Measurements from ENCODE around the gene SPDYE4. TPM values are rescaled to one million over a fixed set of nuclear protein-coding genes. Genes with fewer than 3 reads are reported as not detected.

The SPDYE4 gene
- total and polyA plus RNA-seq, 2 experiments from 2014 or later, result not detected

DNA sequence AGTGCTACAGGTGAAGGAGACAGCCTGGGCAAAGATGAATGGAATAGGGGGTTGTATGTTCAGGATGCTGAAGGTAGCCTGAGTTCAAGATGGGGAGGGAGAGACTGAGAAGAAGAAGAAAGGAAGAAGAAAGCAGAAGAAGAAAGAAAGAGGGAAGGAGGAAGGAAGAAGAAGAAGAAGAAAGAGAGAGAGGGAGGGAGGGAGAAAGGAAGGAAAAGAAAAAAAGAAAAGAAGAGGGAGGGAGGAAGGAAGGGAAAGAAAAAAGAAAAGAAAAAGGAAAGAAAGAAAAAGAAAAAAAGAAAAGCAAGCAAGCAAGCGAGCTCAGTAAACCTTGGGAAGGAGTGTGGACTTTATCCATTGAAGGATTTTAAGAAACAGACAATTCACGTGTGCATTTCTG lies 21.6 kb downstream of the SPDYE4 start:
- peaks cover 13% of the 10 kb centered on the region for H3K4me1 ChIP-seq (ENCODE audit: low read depth)
- no peak overlapping the region for H3K27ac ChIP-seq
- H3K36me3 ChIP-seq, result no peaks in the 10 kb centered on the region
- DNase-seq (ENCODE audit: low read depth in 1 of 2, low spot score in 1 of 2), result no peak
- no peaks in the 10 kb centered on the region for H3K9me3 ChIP-seq (ENCODE audit: low read depth)
- TF ChIP-seq, protein P1, sequence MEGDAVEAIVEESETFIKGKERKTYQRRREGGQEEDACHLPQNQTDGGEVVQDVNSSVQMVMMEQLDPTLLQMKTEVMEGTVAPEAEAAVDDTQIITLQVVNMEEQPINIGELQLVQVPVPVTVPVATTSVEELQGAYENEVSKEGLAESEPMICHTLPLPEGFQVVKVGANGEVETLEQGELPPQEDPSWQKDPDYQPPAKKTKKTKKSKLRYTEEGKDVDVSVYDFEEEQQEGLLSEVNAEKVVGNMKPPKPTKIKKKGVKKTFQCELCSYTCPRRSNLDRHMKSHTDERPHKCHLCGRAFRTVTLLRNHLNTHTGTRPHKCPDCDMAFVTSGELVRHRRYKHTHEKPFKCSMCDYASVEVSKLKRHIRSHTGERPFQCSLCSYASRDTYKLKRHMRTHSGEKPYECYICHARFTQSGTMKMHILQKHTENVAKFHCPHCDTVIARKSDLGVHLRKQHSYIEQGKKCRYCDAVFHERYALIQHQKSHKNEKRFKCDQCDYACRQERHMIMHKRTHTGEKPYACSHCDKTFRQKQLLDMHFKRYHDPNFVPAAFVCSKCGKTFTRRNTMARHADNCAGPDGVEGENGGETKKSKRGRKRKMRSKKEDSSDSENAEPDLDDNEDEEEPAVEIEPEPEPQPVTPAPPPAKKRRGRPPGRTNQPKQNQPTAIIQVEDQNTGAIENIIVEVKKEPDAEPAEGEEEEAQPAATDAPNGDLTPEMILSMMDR (IDR thresholded peaks at IDR 0.05; ENCODE audit: low read depth, low read length), result no peak
- no peak overlapping the region for H3K4me3 ChIP-seq
- no peaks in the 10 kb centered on the region for H3K27me3 ChIP-seq

DNA sequence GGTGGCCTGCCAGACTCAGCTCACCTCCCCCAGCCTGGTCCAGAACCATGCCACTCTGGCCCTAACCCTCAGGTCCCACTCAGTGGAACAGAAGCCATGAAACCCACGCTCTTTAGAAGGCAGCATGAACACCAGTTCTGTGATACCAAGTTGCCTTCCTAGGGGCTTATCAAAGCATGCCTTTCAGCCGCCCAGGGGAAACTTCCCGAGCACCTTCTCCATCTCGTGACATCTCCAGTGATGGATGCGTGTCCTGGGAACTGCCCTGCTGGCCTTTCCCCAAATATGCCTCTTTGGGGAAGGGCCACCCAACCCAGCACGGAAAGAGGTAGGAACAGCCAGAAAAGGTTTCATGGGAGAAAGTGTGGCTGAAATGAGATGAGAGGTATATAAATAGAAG lies 22.0 kb downstream of the SPDYE4 start:
- Histone ChIP-seq H3K27me3 (no peaks in the 10 kb centered on the region), H3K4me3 (no peak overlapping the region), H3K36me3 (no peaks in the 10 kb centered on the region), H3K27ac (peak overlapping the region; percentile 55), H3K4me1 (ENCODE audit: low read depth) (peaks cover 13% of the 10 kb centered on the region), H3K9me3 (ENCODE audit: low read depth) (no peaks in the 10 kb centered on the region)
- DNase-seq (ENCODE audit: low read depth in 1 of 2, low spot score in 1 of 2), result no peak
- TF ChIP-seq, protein P1 (IDR thresholded peaks at IDR 0.05; ENCODE audit: low read depth, low read length), result no peak

DNA sequence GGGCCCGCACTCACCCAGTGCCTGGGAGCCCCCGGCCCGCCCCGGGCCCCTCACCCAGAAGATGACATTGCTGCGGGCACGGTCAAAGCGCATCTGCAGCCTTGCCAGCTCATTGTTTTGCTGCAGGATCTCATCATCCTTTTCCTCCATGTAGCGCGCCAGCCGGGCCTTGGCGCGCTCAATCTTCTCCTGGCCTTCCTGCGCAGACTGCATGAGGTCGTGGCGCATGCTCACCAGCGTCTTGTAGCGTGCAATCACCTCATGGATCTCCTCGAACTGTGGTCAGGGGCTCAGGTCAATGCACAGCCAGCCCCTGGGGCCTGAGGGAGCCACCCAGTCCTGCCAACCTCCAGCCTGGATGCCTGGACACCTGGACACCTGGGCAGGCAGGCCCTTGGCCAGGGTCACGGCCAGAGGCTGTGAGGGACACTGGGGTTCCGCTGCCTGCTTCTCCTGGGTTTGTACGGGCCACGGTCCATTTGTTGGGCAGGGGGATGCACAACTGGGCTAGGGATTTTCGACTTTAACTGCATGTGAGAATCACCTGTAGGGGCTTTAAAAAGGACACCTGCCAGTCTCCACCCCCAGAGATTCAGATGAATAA lies 22.9 kb downstream of the SPDYE4 start:
- H3K9me3 ChIP-seq (ENCODE audit: low read depth), result no peaks in the 10 kb centered on the region
- no peak overlapping the region for H3K27ac ChIP-seq
- no peak overlapping the region for H3K4me3 ChIP-seq
- no peaks in the 10 kb centered on the region for H3K27me3 ChIP-seq
- no peak for DNase-seq (ENCODE audit: low read depth in 1 of 2, low spot score in 1 of 2)
- H3K4me1 ChIP-seq (ENCODE audit: low read depth), result peaks cover 13% of the 10 kb centered on the region
- TF ChIP-seq, protein P1 (IDR thresholded peaks at IDR 0.05; ENCODE audit: low read depth, low read length), result no peak
- H3K36me3 ChIP-seq, result no peaks in the 10 kb centered on the region

DNA sequence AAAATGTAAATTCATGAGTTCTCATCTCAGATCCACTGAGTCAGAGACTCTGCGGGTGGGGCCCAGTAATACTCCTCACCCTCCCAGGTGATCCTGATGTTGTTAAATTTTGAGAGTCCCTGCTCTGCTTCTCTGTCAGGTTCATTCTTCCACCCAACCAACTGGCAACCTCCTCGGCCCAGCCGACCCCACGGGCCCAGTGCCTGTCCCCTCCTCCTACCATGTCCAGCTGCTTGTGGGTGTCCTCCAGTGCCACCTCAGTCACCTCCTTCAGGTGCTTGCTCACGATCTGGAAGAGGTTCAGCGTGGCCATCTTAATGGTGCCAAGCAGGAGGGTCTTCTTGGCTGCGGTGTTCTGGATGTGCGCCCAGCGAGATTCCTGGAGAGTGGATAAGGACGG lies 23.5 kb downstream of the SPDYE4 start:
- TF ChIP-seq, protein P1 (IDR thresholded peaks at IDR 0.05; ENCODE audit: low read depth, low read length), result no peak
- DNase-seq (ENCODE audit: low read depth in 1 of 2, low spot score in 1 of 2), result no peak
- Histone ChIP-seq H3K9me3 (ENCODE audit: low read depth) (no peaks in the 10 kb centered on the region), H3K27ac (no peak overlapping the region), H3K27me3 (no peaks in the 10 kb centered on the region), H3K4me1 (ENCODE audit: low read depth) (peaks cover 13% of the 10 kb centered on the region), H3K36me3 (no peaks in the 10 kb centered on the region), H3K4me3 (no peak overlapping the region)

DNA sequence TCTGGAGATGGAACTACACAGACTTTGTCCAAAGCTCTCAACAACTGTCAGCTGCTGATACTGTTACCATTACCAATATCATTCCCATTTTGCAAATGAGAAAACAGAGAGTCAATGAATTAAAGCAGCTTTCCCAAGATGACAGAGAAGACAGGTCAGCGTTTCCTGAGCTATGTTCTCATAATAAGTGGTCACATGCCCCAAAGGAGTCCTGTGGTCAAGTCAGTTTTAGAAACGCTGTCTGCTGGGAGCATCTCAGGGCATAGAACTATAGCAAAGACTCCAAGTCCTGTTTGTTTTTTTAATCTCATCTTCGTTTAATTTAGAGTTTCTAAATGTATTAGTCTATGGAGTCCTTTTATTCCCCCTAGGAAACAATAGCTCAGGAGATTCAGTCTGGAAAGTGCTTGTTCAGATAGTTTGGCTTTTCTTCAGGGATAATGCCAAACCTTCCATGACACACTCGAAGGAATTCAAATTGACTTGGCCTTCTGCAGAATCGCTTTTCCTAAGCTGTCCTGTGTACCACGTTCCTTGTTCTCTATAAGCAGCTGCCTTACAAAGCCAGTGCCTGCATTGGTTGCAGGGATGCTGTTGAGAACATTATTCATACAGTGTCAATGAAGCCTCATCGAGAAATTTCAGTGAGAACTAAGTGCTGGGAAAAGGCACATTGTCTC lies 25.8 kb downstream of the SPDYE4 start:
- peak in 1 of 2 donors; percentile 13 for DNase-seq (ENCODE audit: low read depth in 1 of 2, low spot score in 1 of 2)
- H3K27ac ChIP-seq, result no peak overlapping the region
- TF ChIP-seq, protein P1 (IDR thresholded peaks at IDR 0.05; ENCODE audit: low read depth, low read length), result no peak
- H3K9me3 ChIP-seq (ENCODE audit: low read depth), result no peaks in the 10 kb centered on the region
- peaks cover 10% of the 10 kb centered on the region for H3K4me1 ChIP-seq (ENCODE audit: low read depth)
- H3K36me3 ChIP-seq, result no peaks in the 10 kb centered on the region
- H3K4me3 ChIP-seq, result no peak overlapping the region
- no peaks in the 10 kb centered on the region for H3K27me3 ChIP-seq

Measured in cardiac muscle cell (in vitro differentiated cells and primary cell).